ENCODE measurements around the gene RIOK2.
A peak's percentile ranks its signal among the peaks of the same experiment; 100 is the strongest.
"Not testable (repeated sequence)": the region's sequence is repeated elsewhere in the genome, so short reads cannot be mapped to it uniquely, and the experiment has no call there.

RIOK2 gene

DNA sequence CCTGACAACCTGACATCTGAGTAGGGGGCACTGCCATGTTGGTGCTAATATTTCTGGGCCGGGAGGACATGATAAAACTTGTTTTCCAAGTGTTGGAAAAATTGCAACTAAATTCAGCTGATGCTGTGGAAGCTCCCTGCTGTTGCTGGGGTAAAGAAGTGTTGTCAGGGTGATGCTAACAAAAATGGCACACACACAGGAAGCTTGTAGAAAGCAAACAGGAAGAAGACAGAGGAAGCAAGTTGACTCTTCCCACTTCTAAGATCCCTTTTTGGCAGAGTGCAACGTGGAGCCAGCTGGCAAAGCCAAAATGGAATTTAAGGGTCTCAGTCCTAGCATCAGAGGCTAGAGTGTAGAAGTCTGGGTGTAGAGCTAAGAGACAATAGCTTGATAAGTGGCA, 11.3 kb upstream of the RIOK2 start:
- Histone ChIP-seq H3K4me3 (ENCODE audit: low read length) (no peak overlapping the region), H3K4me1 (ENCODE audit: control insufficient read depth, insufficient read depth, low read length) (0 out of 2 replicates have a peak, but pooled peaks cover 2% of the 10 kb centered on the region)
- WGBS (ENCODE audit: insufficient coverage, insufficient read length) = no CpG with 5 or more reads among the region's 2 CpGs

DNA sequence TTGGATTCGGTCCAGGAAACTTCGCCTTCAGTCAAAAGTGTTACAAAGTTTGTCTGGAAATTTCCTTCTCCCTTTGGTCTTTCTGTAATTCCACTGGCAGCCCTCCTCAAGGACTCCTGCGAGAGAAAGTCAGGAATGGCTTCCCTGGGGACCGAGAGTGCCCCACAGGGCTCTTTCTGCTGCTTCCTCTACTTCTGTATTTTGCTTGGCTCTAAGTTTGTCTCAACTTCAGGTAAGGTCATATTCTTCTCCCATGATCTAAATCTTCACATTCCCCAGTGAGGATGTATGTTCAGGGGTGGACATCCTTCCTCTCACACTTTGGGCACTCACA, 10.3 kb upstream of the RIOK2 start:
- no peak for DNase-seq (ENCODE audit: low read depth, low spot score)
- Histone ChIP-seq H3K4me1 (ENCODE audit: control insufficient read depth, insufficient read depth, low read length) (0 out of 2 replicates have a peak, but pooled peaks cover 2% of the 10 kb centered on the region), H3K27me3 (ENCODE audit: control insufficient read depth, insufficient read depth, low read length) (no peaks in the 10 kb centered on the region), H3K36me3 (ENCODE audit: control insufficient read depth, insufficient read depth, low read length) (no peaks in the 10 kb centered on the region), H3K4me3 (ENCODE audit: low read length) (no peak overlapping the region), H3K9me3 (ENCODE audit: control insufficient read depth, insufficient read depth, low read length) (no peaks in the 10 kb centered on the region), H3K27ac (ENCODE audit: low read length) (no peak overlapping the region)
- no CpG with 5 or more reads among the region's 4 CpGs for WGBS (ENCODE audit: insufficient coverage, insufficient read length)

More for the DNA sequence above, 11.3 kb upstream of the RIOK2 start:
- Histone ChIP-seq H3K27ac (ENCODE audit: low read length) (no peak overlapping the region), H3K27me3 (ENCODE audit: control insufficient read depth, insufficient read depth, low read length) (no peaks in the 10 kb centered on the region), H3K36me3 (ENCODE audit: control insufficient read depth, insufficient read depth, low read length) (no peaks in the 10 kb centered on the region), H3K9me3 (ENCODE audit: control insufficient read depth, insufficient read depth, low read length) (no peaks in the 10 kb centered on the region)
- no peak for DNase-seq (ENCODE audit: low read depth, low spot score)

DNA sequence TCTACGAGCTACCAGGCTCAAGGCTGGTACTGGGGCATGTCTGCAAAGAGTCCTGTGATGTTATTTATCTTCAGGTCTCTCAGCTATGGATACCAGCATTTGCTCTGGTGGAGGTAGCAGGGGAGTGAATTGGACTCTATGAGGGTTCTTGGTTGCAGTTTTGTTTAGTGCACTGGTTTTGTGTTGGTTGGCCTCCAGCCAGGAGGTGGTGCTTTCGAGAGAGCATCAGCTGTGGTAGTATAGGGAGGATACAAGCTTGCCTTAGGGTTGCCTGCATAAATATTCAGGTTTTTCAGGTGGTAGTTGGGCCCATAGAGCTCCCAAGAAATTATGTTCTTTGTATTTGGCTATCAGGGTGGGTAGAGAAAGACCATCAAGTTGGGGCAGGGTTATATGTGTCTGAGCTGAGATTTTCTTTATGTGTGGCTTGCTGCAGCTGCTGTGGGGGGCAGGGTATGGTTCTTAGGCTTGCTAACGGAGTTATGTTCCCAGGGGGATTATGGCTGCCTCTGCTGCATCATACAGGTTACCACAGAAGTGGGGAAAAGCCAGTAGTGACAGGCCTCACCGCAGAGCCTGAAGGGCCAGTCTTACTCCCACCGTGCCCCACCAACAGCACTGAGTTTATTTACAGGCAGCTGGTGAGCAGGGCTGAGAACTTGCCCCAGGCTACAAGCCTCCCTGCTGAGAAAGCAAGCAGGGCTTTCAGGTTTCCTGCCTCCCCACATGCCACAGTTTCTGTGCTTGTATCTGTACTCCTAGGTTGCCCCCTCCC, 9.7 kb upstream of the RIOK2 start:
- Histone ChIP-seq H3K4me1 (ENCODE audit: control insufficient read depth, insufficient read depth, low read length) (0 out of 2 replicates have a peak, but pooled peaks cover 2% of the 10 kb centered on the region), H3K27ac (ENCODE audit: low read length) (no peak overlapping the region), H3K9me3 (ENCODE audit: control insufficient read depth, insufficient read depth, low read length) (no peaks in the 10 kb centered on the region), H3K36me3 (ENCODE audit: control insufficient read depth, insufficient read depth, low read length) (no peaks in the 10 kb centered on the region), H3K4me3 (ENCODE audit: low read length) (no peak overlapping the region), H3K27me3 (ENCODE audit: control insufficient read depth, insufficient read depth, low read length) (no peaks in the 10 kb centered on the region)
- no CpG with 5 or more reads among the region's 5 CpGs for WGBS (ENCODE audit: insufficient coverage, insufficient read length)
- no peak for DNase-seq (ENCODE audit: low read depth, low spot score)

DNA sequence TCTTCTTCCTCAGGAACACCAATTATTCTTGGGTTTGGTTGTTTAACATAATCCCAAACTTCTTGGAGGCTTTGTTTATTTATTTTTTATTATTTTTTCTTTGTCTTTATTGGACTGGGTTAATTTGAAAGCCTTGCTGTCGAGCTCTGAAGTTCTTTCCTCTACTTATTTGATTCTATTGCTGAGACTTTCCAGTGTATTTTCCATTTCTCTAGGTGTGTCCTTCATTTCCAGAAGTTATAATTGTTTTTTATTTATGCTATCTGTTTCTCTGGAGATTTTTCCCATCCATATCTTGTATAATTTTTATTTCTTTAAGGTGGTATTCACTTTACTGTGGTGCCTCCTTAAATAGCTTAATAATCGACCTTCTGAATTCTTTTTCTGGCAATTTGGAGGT, 8.8 kb upstream of the RIOK2 start:
- H3K36me3 ChIP-seq (ENCODE audit: control insufficient read depth, insufficient read depth, low read length) = no peaks in the 10 kb centered on the region

DNA sequence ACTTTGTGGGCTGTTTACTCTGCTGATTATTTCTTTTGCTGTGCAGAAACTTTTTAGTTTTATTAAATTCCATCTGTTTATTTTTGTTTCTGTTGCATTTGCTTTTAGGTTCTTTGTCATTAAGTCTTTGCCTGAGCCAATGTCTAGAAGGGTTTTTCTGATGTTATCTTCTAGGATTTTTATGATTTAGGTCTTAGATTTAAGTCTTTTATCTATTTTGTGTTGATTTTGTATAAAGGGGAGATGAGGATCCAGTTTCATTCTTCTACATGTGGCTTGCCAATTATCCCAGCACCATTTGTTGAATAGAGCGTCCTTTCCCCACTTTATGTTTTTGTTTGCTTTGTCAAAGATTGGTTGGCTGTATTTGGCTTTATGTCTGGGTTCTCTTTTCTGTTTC, 6.5 kb upstream of the RIOK2 start:
- DNase-seq (ENCODE audit: low read depth, low spot score); H3K27me3 ChIP-seq (ENCODE audit: control insufficient read depth, insufficient read depth, low read length); H3K36me3 ChIP-seq (ENCODE audit: control insufficient read depth, insufficient read depth, low read length); H3K27ac ChIP-seq (ENCODE audit: low read length); H3K9me3 ChIP-seq (ENCODE audit: control insufficient read depth, insufficient read depth, low read length); H3K4me1 ChIP-seq (ENCODE audit: control insufficient read depth, insufficient read depth, low read length); H3K4me3 ChIP-seq (ENCODE audit: low read length): not testable (repeated sequence)
- WGBS (ENCODE audit: insufficient coverage, insufficient read length) = no CpG with 5 or more reads among the region's 1 CpG

More for the DNA sequence above, 8.8 kb upstream of the RIOK2 start:
- Histone ChIP-seq H3K4me3 (ENCODE audit: low read length) (no peak overlapping the region), H3K4me1 (ENCODE audit: control insufficient read depth, insufficient read depth, low read length) (0 out of 2 replicates have a peak, but pooled peaks cover 2% of the 10 kb centered on the region), H3K9me3 (ENCODE audit: control insufficient read depth, insufficient read depth, low read length) (no peaks in the 10 kb centered on the region), H3K27ac (ENCODE audit: low read length) (no peak overlapping the region), H3K27me3 (ENCODE audit: control insufficient read depth, insufficient read depth, low read length) (no peaks in the 10 kb centered on the region)
- no peak for DNase-seq (ENCODE audit: low read depth, low spot score)
- WGBS (ENCODE audit: insufficient coverage, insufficient read length) = no CpG with 5 or more reads among the region's 2 CpGs

DNA sequence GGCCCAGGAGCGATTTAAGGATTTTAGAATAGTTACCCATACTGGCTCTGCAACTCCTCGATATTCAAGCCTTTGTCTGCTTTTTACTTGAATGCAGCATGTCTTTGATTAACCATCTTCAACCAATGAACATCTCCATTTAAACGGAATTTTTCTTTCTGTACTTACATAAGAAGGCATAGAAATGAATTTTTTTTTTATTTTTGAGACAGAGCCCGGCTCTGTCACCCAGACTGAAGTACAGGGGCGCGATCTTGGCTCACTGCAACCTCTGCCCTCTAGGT, 825 bp upstream of the RIOK2 start:
- DNase-seq (ENCODE audit: low read depth, low spot score) = no peak
- Histone ChIP-seq H3K4me1 (ENCODE audit: control insufficient read depth, insufficient read depth, low read length) (no peaks in the 10 kb centered on the region), H3K27ac (ENCODE audit: low read length) (no peak overlapping the region), H3K9me3 (ENCODE audit: control insufficient read depth, insufficient read depth, low read length) (no peaks in the 10 kb centered on the region), H3K4me3 (ENCODE audit: low read length) (peak overlapping the region; percentile 66; the same call in 1 of the 2 replicates), H3K36me3 (ENCODE audit: control insufficient read depth, insufficient read depth, low read length) (no peaks in the 10 kb centered on the region; the same call in 1 of the 2 replicates), H3K27me3 (ENCODE audit: control insufficient read depth, insufficient read depth, low read length) (no peaks in the 10 kb centered on the region)
- no CpG with 5 or more reads among the region's 6 CpGs for WGBS (ENCODE audit: insufficient coverage, insufficient read length)

DNA sequence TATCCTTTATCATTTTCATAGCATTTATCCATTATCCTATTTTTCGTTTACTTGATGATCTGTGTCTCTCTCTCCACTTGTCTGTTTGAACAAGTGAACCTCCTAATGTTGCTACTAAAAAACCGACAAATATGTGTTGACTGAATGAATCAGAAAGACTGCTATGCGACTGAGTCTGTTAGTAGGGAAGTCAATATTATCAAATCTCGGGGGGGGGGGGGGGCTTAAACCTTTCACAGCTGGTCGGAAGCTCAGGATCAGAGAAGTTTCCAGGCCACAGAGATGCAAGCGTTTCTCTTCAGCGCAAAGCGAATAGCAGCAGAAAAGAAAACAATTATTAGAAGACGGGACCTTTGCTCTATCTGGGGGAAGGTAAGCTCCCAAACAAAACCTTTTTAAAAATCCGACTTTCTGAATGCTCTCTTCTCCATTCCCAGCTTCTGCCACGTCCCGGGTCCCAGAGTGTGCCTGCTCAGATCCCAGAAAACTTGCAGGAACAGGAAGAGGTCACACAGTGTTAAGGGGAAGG, 412 bp downstream of the RIOK2 start:
- Histone ChIP-seq H3K27me3 (ENCODE audit: control insufficient read depth, insufficient read depth, low read length) (no peaks in the 10 kb centered on the region), H3K9me3 (ENCODE audit: control insufficient read depth, insufficient read depth, low read length) (no peaks in the 10 kb centered on the region), H3K36me3 (ENCODE audit: control insufficient read depth, insufficient read depth, low read length) (peaks cover 10% of the 10 kb centered on the region; the same call in 1 of the 2 replicates), H3K4me1 (ENCODE audit: control insufficient read depth, insufficient read depth, low read length) (no peaks in the 10 kb centered on the region), H3K27ac (ENCODE audit: low read length) (no peak overlapping the region), H3K4me3 (ENCODE audit: low read length) (peak overlapping the region; percentile 66)
- no peak for DNase-seq (ENCODE audit: low read depth, low spot score)
- WGBS (ENCODE audit: insufficient coverage, insufficient read length) = no CpG with 5 or more reads among the region's 12 CpGs

DNA sequence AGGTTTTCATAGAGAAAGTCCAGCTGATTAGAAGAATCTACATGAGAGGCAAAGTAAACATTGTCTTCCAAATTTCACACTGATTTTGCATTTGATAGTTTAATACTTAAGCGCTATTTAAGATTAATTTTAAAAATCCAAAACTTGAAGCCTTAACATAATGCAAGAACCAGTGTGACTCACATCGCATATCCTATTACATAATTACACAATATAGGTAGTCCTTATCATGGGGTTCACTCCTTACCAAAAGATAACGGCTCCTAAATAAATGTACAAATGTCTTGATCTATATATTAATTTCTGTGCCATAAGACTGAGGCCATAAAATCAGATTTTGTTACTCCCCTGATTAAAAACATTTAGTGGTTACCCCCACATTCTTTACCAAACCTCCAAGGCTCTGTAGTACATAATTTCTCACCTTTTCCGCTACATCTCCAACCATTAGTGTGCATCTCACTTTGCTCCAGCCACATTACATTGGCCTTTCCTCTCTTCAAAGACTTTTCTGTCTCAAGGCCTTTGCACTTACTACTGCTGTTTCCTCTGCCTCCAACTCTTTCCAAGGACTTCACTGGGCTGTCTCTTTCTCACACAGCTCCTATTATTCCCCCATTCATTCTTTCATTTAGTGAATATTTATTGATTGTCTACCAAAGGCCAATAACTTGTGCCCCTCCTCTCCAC, 1.0 kb downstream of the RIOK2 start:
- Histone ChIP-seq H3K9me3 (ENCODE audit: control insufficient read depth, insufficient read depth, low read length) (no peaks in the 10 kb centered on the region), H3K27ac (ENCODE audit: low read length) (no peak overlapping the region), H3K4me1 (ENCODE audit: control insufficient read depth, insufficient read depth, low read length) (no peaks in the 10 kb centered on the region), H3K27me3 (ENCODE audit: control insufficient read depth, insufficient read depth, low read length) (no peaks in the 10 kb centered on the region), H3K4me3 (ENCODE audit: low read length) (peak overlapping the region; percentile 66; the same call in 1 of the 2 replicates), H3K36me3 (ENCODE audit: control insufficient read depth, insufficient read depth, low read length) (peaks cover 11% of the 10 kb centered on the region; the same call in 1 of the 2 replicates)
- WGBS (ENCODE audit: insufficient coverage, insufficient read length) = no CpG with 5 or more reads among the region's 4 CpGs
- no peak for DNase-seq (ENCODE audit: low read depth, low spot score)

DNA sequence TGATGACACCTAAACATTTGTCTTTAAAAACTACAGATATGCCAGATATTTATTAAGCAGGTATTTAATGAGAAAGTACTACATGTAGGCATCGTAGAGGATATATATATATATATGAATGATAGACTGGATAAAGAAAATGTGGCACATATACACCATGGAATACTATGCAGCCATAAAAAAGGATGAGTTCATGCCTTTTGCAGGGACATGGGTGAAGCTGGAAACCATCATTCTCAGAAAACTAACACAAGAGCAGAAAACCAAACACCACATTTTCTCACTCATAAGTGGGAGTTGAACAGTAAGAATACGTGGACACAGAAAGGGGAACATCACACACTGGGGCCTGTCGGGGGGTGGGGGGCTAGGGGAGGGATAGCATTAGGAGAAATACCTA, 3.6 kb downstream of the RIOK2 start:
- not testable (repeated sequence) for H3K4me3 ChIP-seq (ENCODE audit: low read length); H3K9me3 ChIP-seq (ENCODE audit: control insufficient read depth, insufficient read depth, low read length); H3K4me1 ChIP-seq (ENCODE audit: control insufficient read depth, insufficient read depth, low read length); DNase-seq (ENCODE audit: low read depth, low spot score); H3K27ac ChIP-seq (ENCODE audit: low read length); H3K27me3 ChIP-seq (ENCODE audit: control insufficient read depth, insufficient read depth, low read length)
- peaks cover 13% of the 10 kb centered on the region; the same call in 1 of the 2 replicates for H3K36me3 ChIP-seq (ENCODE audit: control insufficient read depth, insufficient read depth, low read length)
- WGBS (ENCODE audit: insufficient coverage, insufficient read length) = no CpG with 5 or more reads among the region's 3 CpGs

DNA sequence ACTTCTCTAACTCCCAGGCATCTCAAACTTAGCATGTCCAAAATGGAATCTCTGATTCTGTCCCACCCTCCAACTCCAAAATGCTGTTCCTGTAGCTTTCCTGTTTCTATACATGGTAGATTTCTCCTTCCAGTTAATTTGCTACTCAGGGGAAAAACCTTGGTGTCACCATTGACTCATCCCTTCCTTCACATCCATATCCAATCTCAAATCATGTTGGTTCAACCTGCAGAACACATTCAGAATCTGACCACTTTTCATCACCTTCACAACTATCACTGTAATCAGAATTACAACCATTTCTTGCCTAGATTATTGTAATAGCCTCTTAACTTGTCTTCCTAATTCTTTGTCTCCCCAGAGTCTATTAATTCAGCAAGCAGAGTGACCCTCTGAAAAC, 10.8 kb downstream of the RIOK2 start:
- no peaks in the 10 kb centered on the region for H3K9me3 ChIP-seq (ENCODE audit: control insufficient read depth, insufficient read depth, low read length)
- peaks cover 6% of the 10 kb centered on the region; the same call in 1 of the 2 replicates for H3K36me3 ChIP-seq (ENCODE audit: control insufficient read depth, insufficient read depth, low read length)
- H3K4me3 ChIP-seq (ENCODE audit: low read length) = no peak overlapping the region
- H3K27me3 ChIP-seq (ENCODE audit: control insufficient read depth, insufficient read depth, low read length) = no peaks in the 10 kb centered on the region
- no peak for DNase-seq (ENCODE audit: low read depth, low spot score)
- H3K4me1 ChIP-seq (ENCODE audit: control insufficient read depth, insufficient read depth, low read length) = no peaks in the 10 kb centered on the region
- no peak overlapping the region for H3K27ac ChIP-seq (ENCODE audit: low read length)

Measured in iPS DF 6.9 (cell line).